H1 (cell line): ENCODE results near the gene VAMP3. TPM values are rescaled to one million over a fixed set of nuclear protein-coding genes. Genes with fewer than 3 reads are reported as not detected.

Experiments used
- CTCF ChIA-PET: fragments of 300-600 bp; sonication (Branson Sonifier 250); formaldehyde crosslinking; loops from one replicate; lab custom pipeline; 2021; ENCODE audit not compliant: partially characterized antibody; lab: Charles Lee
- POLR2A ChIA-PET: fragments of 300-600 bp; sonication (Branson Sonifier 250); formaldehyde crosslinking; loops from one replicate; lab custom pipeline; 2021; ENCODE audit warnings: inconsistent platforms; ENCODE audit not compliant: partially characterized antibody; lab: Charles Lee
- DNase-seq, 2 experiments: peaks; one replicate each; pipeline versions ENCODE4 v3.0.0 to v3.0.0-alpha.2; 2010 to 2022; ENCODE audit warnings: low spot score in 2 of 2, low read depth in 1 of 2, mixed read lengths in 1 of 2
- FAIRE-seq: peaks from 2 replicates; lab custom pipeline; 2011; peaks lifted over from hg19 to GRCh38; lab: Jason Lieb, UNC
- H2AFZ ChIP-seq: 2 replicates; pipeline ENCODE4 v1.8.1; 2012; ENCODE audit warnings: low read length, inconsistent platforms
- H2AK5ac ChIP-seq: 2 replicates; pipeline ENCODE4 v1.6.1; 2013; ENCODE audit warnings: low read depth, low read length
- H2BK120ac ChIP-seq: replicated peaks from 2 replicates; pipeline ENCODE3; 2013; ENCODE audit warnings: low read depth, low read length, inconsistent platforms
- H2BK12ac ChIP-seq: 2 replicates; pipeline ENCODE4 v1.6.1; 2013; ENCODE audit warnings: low read depth, low read length
- H2BK15ac ChIP-seq: 2 replicates; pipeline ENCODE4 v1.6.1; 2013; ENCODE audit warnings: low read length
- H2BK20ac ChIP-seq: 2 replicates; pipeline ENCODE4 v1.6.1; 2013; ENCODE audit warnings: low read length
- H2BK5ac ChIP-seq: 2 replicates; pipeline ENCODE4 v1.6.1; 2013; ENCODE audit warnings: low read depth, low read length
- H3K14ac ChIP-seq: 2 replicates; pipeline ENCODE4 v1.6.1; 2013; ENCODE audit warnings: inconsistent platforms; ENCODE audit not compliant: insufficient read length
- H3K18ac ChIP-seq: 2 replicates; pipeline ENCODE4 v1.6.1; 2013; ENCODE audit warnings: low read length; ENCODE audit errors: extremely low read depth
- H3K23ac ChIP-seq: 2 replicates; pipeline ENCODE4 v1.6.1; 2013; ENCODE audit warnings: inconsistent platforms; ENCODE audit not compliant: insufficient read length
- H3K23me2 ChIP-seq: 2 replicates; pipeline ENCODE4 v1.6.1; 2013; ENCODE audit warnings: low read depth, low read length
- H3K27ac ChIP-seq: 2 replicates; pipeline ENCODE4 v1.6.1; 2011; ENCODE audit warnings: low read depth, low read length, inconsistent platforms
- H3K27me3 ChIP-seq, 4 experiments: replicated peaks in 1 of 4; 1 replicate in 1 of 4; 2 replicates in 3 of 4; pipeline versions ENCODE4 v1.6.1 to v1.8.1; 2011 to 2013; ENCODE audit warnings: low read length in 3 of 4, mild to moderate bottlenecking in 3 of 4, inconsistent platforms in 2 of 4, mixed read lengths in 2 of 4, moderate library complexity in 1 of 4; ENCODE audit not compliant: control insufficient read depth in 3 of 4, insufficient read depth in 3 of 4; ENCODE audit errors: extremely low read depth in 1 of 4
- H3K36me3 ChIP-seq, 4 experiments: 2 replicates each; pipeline versions ENCODE4 v1.6.1 to v1.8.1; 2011 to 2013; ENCODE audit warnings: mild to moderate bottlenecking in 4 of 4, low read length in 3 of 4, moderate library complexity in 2 of 4, control low read depth in 1 of 4, inconsistent platforms in 1 of 4; ENCODE audit not compliant: insufficient read depth in 4 of 4, control insufficient read depth in 2 of 4
- H3K4ac ChIP-seq: replicated peaks from 2 replicates; pipeline ENCODE3; 2013; ENCODE audit warnings: low read length, low read depth, mixed read lengths, inconsistent platforms; ENCODE audit not compliant: insufficient read length
- H3K4me1 ChIP-seq, 4 experiments: replicated peaks in 1 of 4; 1 replicate in 1 of 4; 2 replicates in 3 of 4; pipeline versions ENCODE4 v1.6.1 to v1.8.1; 2011 to 2013; ENCODE audit warnings: low read length in 3 of 4, inconsistent platforms in 2 of 4, mixed read lengths in 1 of 4; ENCODE audit not compliant: insufficient read depth in 4 of 4, control insufficient read depth in 3 of 4
- H3K4me2 ChIP-seq, 2 experiments: 2 replicates each; pipeline versions ENCODE4 v1.6.1 to v1.8.1; 2011 to 2013; ENCODE audit warnings: low read depth in 2 of 2, low read length in 2 of 2, control low read depth in 1 of 2, inconsistent platforms in 1 of 2, mild to moderate bottlenecking in 1 of 2; ENCODE audit not compliant: insufficient read depth in 1 of 2
- H3K4me3 ChIP-seq, 4 experiments: fragments of 200-600, 300-600 bp in 1 of 4; sonication (generic), shearing (Covaris generic), sonication (Bioruptor Twin) in 1 of 4; 2 replicates each; pipeline versions ENCODE4 v1.5.1 to v1.8.1; 2011 to 2016; ENCODE audit warnings: low read length in 4 of 4, low read depth in 3 of 4, control low read depth in 2 of 4, inconsistent platforms in 2 of 4, mild to moderate bottlenecking in 2 of 4, mixed read lengths in 1 of 4, moderate library complexity in 1 of 4; ENCODE audit not compliant: insufficient read depth in 2 of 4; ENCODE audit errors: extremely low read depth in 1 of 4
- H3K56ac ChIP-seq: replicated peaks from 2 replicates; pipeline ENCODE3; 2013; ENCODE audit warnings: low read depth, mild to moderate bottlenecking, mixed read lengths, low read length, inconsistent platforms; ENCODE audit not compliant: insufficient read length
- H3K79me1 ChIP-seq: 2 replicates; pipeline ENCODE4 v1.6.1; 2013; ENCODE audit warnings: low read depth, low read length, control low read depth
- H3K79me2 ChIP-seq, 2 experiments: 2 replicates each; pipeline versions ENCODE4 v1.6.1 to v1.8.1; 2012 to 2013; ENCODE audit warnings: low read length in 2 of 2, mild to moderate bottlenecking in 2 of 2, inconsistent platforms in 1 of 2; ENCODE audit not compliant: insufficient read depth in 2 of 2, control insufficient read depth in 1 of 2
- H3K9ac ChIP-seq, 4 experiments: replicated peaks in 1 of 4; 1 replicate in 1 of 4; 2 replicates in 3 of 4; pipeline versions ENCODE4 v1.6.1 to v1.8.1; 2011 to 2013; ENCODE audit warnings: low read depth in 3 of 4, low read length in 3 of 4, control low read depth in 2 of 4, mild to moderate bottlenecking in 2 of 4, moderate library complexity in 2 of 4, inconsistent platforms in 1 of 4; ENCODE audit errors: extremely low read depth in 1 of 4
- H3K9me3 ChIP-seq, 2 experiments: 2 replicates each; pipeline versions ENCODE4 v1.6.1 to v1.8.1; 2012 to 2013; ENCODE audit warnings: mild to moderate bottlenecking in 2 of 2, moderate library complexity in 2 of 2, control low read depth in 1 of 2, inconsistent platforms in 1 of 2, low read depth in 1 of 2, low read length in 1 of 2, mixed read lengths in 1 of 2; ENCODE audit not compliant: insufficient read depth in 2 of 2
- H4K20me1 ChIP-seq, 2 experiments: replicated peaks in 1 of 2; 2 replicates each; pipeline versions ENCODE3 to v1.8.1; 2011 to 2013; ENCODE audit warnings: inconsistent platforms in 2 of 2, low read length in 2 of 2, mild to moderate bottlenecking in 1 of 2; ENCODE audit not compliant: insufficient read depth in 2 of 2, control insufficient read depth in 1 of 2
- H4K5ac ChIP-seq: 2 replicates; pipeline ENCODE4 v1.6.1; 2013; ENCODE audit warnings: low read length, low read depth, mixed read lengths, inconsistent platforms; ENCODE audit not compliant: insufficient read length
- H4K8ac ChIP-seq: 2 replicates; pipeline ENCODE4 v1.8.0; 2013; ENCODE audit warnings: mild to moderate bottlenecking, moderate library complexity, low read length, inconsistent platforms; ENCODE audit not compliant: insufficient read depth; ENCODE audit errors: extremely low read depth
- H4K91ac ChIP-seq: replicated peaks from 2 replicates; pipeline ENCODE3; 2013; ENCODE audit warnings: low read length, mixed read lengths, inconsistent platforms; ENCODE audit not compliant: insufficient read length
- KDM1A ChIP-seq: fragments of 200-600, 300-600 bp; sonication (generic); IDR thresholded peaks from 2 replicates; pipeline ENCODE4 v1.7.1; 2016; ENCODE audit warnings: mild to moderate bottlenecking, low read length, borderline replicate concordance
- RNF2 ChIP-seq: fragments of 200-900, 300-1000 bp; sonication (generic); IDR thresholded peaks from 2 replicates; pipeline ENCODE4 v1.7.1; 2016; ENCODE audit warnings: borderline replicate concordance, low read depth, mild to moderate bottlenecking, antibody characterized with exemption, low read length; ENCODE audit not compliant: poor library complexity, severe bottlenecking; ENCODE audit errors: missing control alignments
- WGBS, 2 experiments: shearing (Covaris generic) in 1 of 2; methylation state at CpG; one replicate each; pipeline versions ENCODE4 v1.1.6 to v1.1.7; 2013 to 2015; ENCODE audit warnings: low lambda C conversion rate in 2 of 2, mixed read lengths in 2 of 2, inconsistent platforms in 1 of 2, low coverage in 1 of 2, missing lambda C conversion rate in 1 of 2; ENCODE audit not compliant: insufficient replicate concordance in 2 of 2, insufficient coverage in 1 of 2, insufficient read length in 1 of 2; ENCODE audit errors: extremely low coverage in 1 of 2, missing lambda C conversion rate in 1 of 2; 5-methylcytosine and 5-hydroxymethylcytosine counted together
- polyA plus RNA-seq, 7 experiments: library from polyadenylated mRNA; depleted of rRNA in 3 of 7; stranded (reverse) in 5 of 7; unstranded in 2 of 7; fragments of >200 nt in 5 of 7; fragments of 200-250 nt in 2 of 7; gene quantifications; 1 replicate in 5 of 7; 2 replicates in 1 of 7; 4 replicates in 1 of 7; pipeline versions ENCODE4 v1.2.1 to v1.2.3, GENCODE V29; 2011 to 2013; ENCODE audit warnings: missing spikeins in 2 of 7, mixed read lengths in 2 of 7
- total RNA-seq: library from RNA; stranded (reverse); fragmentation: NEBNext Ultra II Directional; extraction: Animal tissue kit (Norgen Biotek cat#: 25700); gene quantifications from 2 replicates; pipeline ENCODE4 v1.2.1, GENCODE V29; 2021

The VAMP3 gene
- total and polyA plus RNA-seq, 2 of the 8 experiments (the other 6 are each of a cell fraction or from before 2014, with no cell fraction given) = 27.9 to 36.7 TPM

DNA sequence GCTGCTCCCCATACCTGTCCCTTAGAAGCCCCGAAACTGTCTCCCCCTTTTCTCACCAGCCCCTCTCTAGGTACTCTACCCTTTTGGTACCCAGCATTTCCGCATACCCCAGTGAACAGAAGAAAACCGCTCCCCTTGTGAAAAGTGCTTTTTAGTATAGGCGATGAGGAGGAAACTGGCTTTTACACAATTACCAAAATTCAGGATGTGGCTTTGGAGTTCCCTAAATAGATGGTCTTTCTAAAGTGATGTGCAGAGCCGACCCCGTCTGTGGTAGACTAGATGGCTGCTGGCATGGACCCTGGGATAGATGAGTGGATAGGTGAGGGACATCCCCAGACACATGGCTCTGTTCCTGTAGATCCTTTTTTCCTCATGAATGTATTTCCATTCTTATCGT, 10.4 kb downstream of the VAMP3 start:
- H2BK15ac ChIP-seq = no peak overlapping the region
- no peak overlapping the region for H4K91ac ChIP-seq
- H3K27me3 ChIP-seq = peaks cover 0 to 8% (median 7%) of the 10 kb centered on the region in 4 experiments; a peak in 5 of 7 replicates
- TF ChIP-seq RNF2 = no peak
- TF ChIP-seq KDM1A = no peak
- TF ChIP-seq, all 59 proteins: peak for 0
- POLR2A ChIA-PET = interaction anchor here (1.7 to 1.8 kb wide), 2 partner anchors 10 kb away, joined by 8 to 10 read pairs; partner anchors contain the start of gene VAMP3
- no peak overlapping the region for H2BK12ac ChIP-seq
- WGBS, 2 experiments = 78% methylated on average over 7 of the region's 7 CpGs; no CpG with 5 or more reads in 1 of the 2 experiments
- peaks cover 4 to 45% (median 27%) of the 10 kb centered on the region in 4 experiments; a peak in 7 of 8 replicates for H3K36me3 ChIP-seq
- H3K4me1 ChIP-seq = peaks cover 0 to 6% (median 0%) of the 10 kb centered on the region in 4 experiments; a peak in 2 of 7 replicates
- H3K18ac ChIP-seq = no peak overlapping the region
- no peak overlapping the region for H3K4me2 ChIP-seq
- no peak for DNase-seq
- H2BK120ac ChIP-seq = no peak overlapping the region
- no peak overlapping the region for H2BK5ac ChIP-seq
- H2BK20ac ChIP-seq = no peak overlapping the region
- H3K9ac ChIP-seq = no peak overlapping the region
- no peak overlapping the region for H4K5ac ChIP-seq
- CTCF ChIA-PET = interaction anchor here (1.8 to 2.3 kb wide), 2 partner anchors 113 kb away, joined by 6 to 7 read pairs; no protein-coding TSS in a partner anchor
- H3K23ac ChIP-seq = no peak overlapping the region
- no peaks in the 10 kb centered on the region; a peak in 1 of 4 replicates for H3K79me2 ChIP-seq
- H3K9me3 ChIP-seq = peaks cover 0 to 6% of the 10 kb centered on the region in 2 experiments; a peak in 1 of 4 replicates
- no peak overlapping the region for H3K4me3 ChIP-seq
- H3K79me1 ChIP-seq = peaks cover 2% of the 10 kb centered on the region; the same call in 1 of the 2 replicates
- H3K56ac ChIP-seq = no peak overlapping the region
- no peak overlapping the region for H3K27ac ChIP-seq
- FAIRE-seq = no peak
- H4K8ac ChIP-seq = no peak overlapping the region
- H2AK5ac ChIP-seq = no peak overlapping the region
- H4K20me1 ChIP-seq = peaks cover 0 to 2% of the 10 kb centered on the region in 2 experiments
- no peak overlapping the region for H3K14ac ChIP-seq
- H3K23me2 ChIP-seq = peaks cover 2% of the 10 kb centered on the region; the same call in 1 of the 2 replicates
- H3K4ac ChIP-seq = no peak overlapping the region
- no peak overlapping the region for H2AFZ ChIP-seq
